Panc1 (cell line): ENCODE data around the gene S100P. TPM values are rescaled to one million over a fixed set of nuclear protein-coding genes. Genes with fewer than 3 reads are reported as not detected.

ENCODE experiments used
- ATAC-seq: fragments of 200-7000 bp; cut with Tn5 transposase; 2 replicates; pipeline ENCODE4 v1.9.1; 2020; ENCODE audit warnings: mild to moderate bottlenecking, moderate library complexity
- BruUV-seq: library from RNA; stranded (reverse); fragments of 400-500 nt; replicated peaks from 2 replicates; lab custom pipeline; 2021; lab: Mats Ljungman, UMichigan
- CTCF ChIA-PET: fragments of 300-600 bp; sonication (Branson Sonifier 250); formaldehyde crosslinking; loops from one replicate; lab custom pipeline; 2022; ENCODE audit warnings: antibody characterized with exemption; lab: Charles Lee
- POLR2A ChIA-PET: fragments of 300-600 bp; sonication (Branson Sonifier 250); formaldehyde crosslinking; loops from one replicate; lab custom pipeline; 2022; ENCODE audit warnings: antibody characterized with exemption; lab: Charles Lee
- DNase-seq: peaks from one replicate; pipeline ENCODE4 v3.0.0-alpha.2; 2010; ENCODE audit warnings: low read depth, low spot score
- H3K27ac ChIP-seq: 2 replicates; pipeline ENCODE4 v1.5.1; 2011; ENCODE audit warnings: mild to moderate bottlenecking, low read length, inconsistent platforms
- H3K27me3 ChIP-seq: fragments of 200-500 bp; sonication (Bioruptor generic); 2 replicates; pipeline ENCODE4 v1.6.0; 2014; ENCODE audit warnings: low read length, inconsistent platforms; ENCODE audit not compliant: control insufficient read depth, insufficient read depth
- H3K36me3 ChIP-seq: fragments of 200-500 bp; sonication (Bioruptor generic); 2 replicates; pipeline ENCODE4 v1.5.1; 2014; ENCODE audit warnings: inconsistent platforms, mild to moderate bottlenecking, low read length, moderate library complexity; ENCODE audit not compliant: control insufficient read depth, insufficient read depth
- H3K4me1 ChIP-seq: 2 replicates; pipeline ENCODE4 v1.5.1; 2011; ENCODE audit warnings: inconsistent platforms, mild to moderate bottlenecking, low read length, moderate library complexity; ENCODE audit not compliant: control insufficient read depth, insufficient read depth
- H3K4me3 ChIP-seq, 2 experiments: 2 replicates each; pipeline ENCODE4 v1.5.1; 2011 to 2012; ENCODE audit warnings: low read depth in 2 of 2, low read length in 2 of 2, mild to moderate bottlenecking in 2 of 2, inconsistent platforms in 1 of 2, moderate library complexity in 1 of 2
- H3K9me3 ChIP-seq: fragments of 200-500 bp; sonication (Bioruptor generic); 2 replicates; pipeline ENCODE4 v1.5.1; 2014; ENCODE audit warnings: low read depth, mild to moderate bottlenecking, inconsistent platforms, low read length, moderate library complexity; ENCODE audit not compliant: control insufficient read depth, insufficient read depth
- POLR2AphosphoS5 ChIP-seq: IDR thresholded peaks from 2 replicates; pipeline ENCODE4 v1.6.1; 2012; ENCODE audit warnings: mild to moderate bottlenecking, low read depth, low read length, moderate library complexity
- SIN3A ChIP-seq: IDR thresholded peaks from 2 replicates; pipeline ENCODE4 v1.6.1; 2012; ENCODE audit warnings: low read depth, mild to moderate bottlenecking, low read length, moderate library complexity, borderline replicate concordance; ENCODE audit not compliant: insufficient read depth
- TCF7L2 ChIP-seq: IDR thresholded peaks from 2 replicates; pipeline ENCODE4 v1.6.1; 2011; ENCODE audit warnings: mild to moderate bottlenecking, low read depth, low read length, inconsistent platforms
- in situ Hi-C: cut with HindIII; loops from 2 replicates; pipeline ENCODE4 v1.10.0; 2016; ENCODE audit warnings: low sequenced_read_pairs, low pct_unique_long_range_greater_than_20kb
- intact Hi-C: fragments of 100-400 bp; cut with micrococcal nuclease; formaldehyde crosslinking; loops from one replicate; pipeline ENCODE4 v1.10.0; 2022; ENCODE audit not compliant: unreplicated experiment
- total RNA-seq: library from RNA; stranded (reverse); gene quantifications from one replicate; pipeline ENCODE4 v1.2.1, GENCODE V29; 2021; ENCODE audit not compliant: unreplicated experiment
- TF ChIP-seq, protein P1 (sequence below): fragments of 450-650 bp; IDR thresholded peaks from 2 replicates; pipeline ENCODE4 v1.5.1; 2017; ENCODE audit warnings: mild to moderate bottlenecking
- TF ChIP-seq, protein P2 (sequence below), 2 experiments: IDR thresholded peaks; 2 replicates each; pipeline ENCODE4 v1.6.1; 2011 to 2012; ENCODE audit warnings: low read depth in 2 of 2, control low read depth in 1 of 2, low read length in 1 of 2, mild to moderate bottlenecking in 1 of 2, moderate library complexity in 1 of 2; ENCODE audit not compliant: insufficient read depth in 1 of 2

The S100P gene
- total RNA-seq, 1 experiment from 2014 or later, result 2.3 TPM

DNA sequence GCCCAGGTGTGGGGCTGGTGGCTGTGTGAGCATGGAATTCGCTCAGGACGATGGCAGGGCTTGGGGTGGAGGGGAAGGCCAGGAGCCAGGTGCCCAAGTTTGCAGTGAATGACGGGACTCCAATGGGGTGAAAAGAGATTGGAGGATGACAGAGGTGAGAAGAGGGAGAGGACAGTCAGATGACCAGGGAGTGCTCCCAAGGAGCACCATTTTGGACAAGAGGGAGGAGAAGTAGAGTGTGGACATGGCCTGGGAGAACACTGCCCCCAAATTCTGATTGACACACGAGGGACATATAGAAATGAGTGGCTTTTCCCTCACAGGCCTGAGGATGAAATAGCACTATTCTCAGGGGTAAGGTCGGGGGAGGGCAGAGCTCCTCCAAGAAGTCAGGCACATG lies 46.5 kb upstream of the S100P start:
- intact Hi-C loops (no loop called here), in situ Hi-C loops (no loop called here)
- Histone ChIP-seq H3K4me1 (peaks cover 6% of the 10 kb centered on the region), H3K36me3 (peaks cover 6% of the 10 kb centered on the region; the same call in 1 of the 2 replicates), H3K4me3 (no peak overlapping the region), H3K27ac (no peak overlapping the region), H3K9me3 (no peaks in the 10 kb centered on the region), H3K27me3 (no peaks in the 10 kb centered on the region)
- ChIA-PET POLR2A (no interaction called here), CTCF (no interaction called here)
- TF ChIP-seq SIN3A (no peak), TCF7L2 (no peak), POLR2AphosphoS5 (no peak)
- TF ChIP-seq, protein P1, sequence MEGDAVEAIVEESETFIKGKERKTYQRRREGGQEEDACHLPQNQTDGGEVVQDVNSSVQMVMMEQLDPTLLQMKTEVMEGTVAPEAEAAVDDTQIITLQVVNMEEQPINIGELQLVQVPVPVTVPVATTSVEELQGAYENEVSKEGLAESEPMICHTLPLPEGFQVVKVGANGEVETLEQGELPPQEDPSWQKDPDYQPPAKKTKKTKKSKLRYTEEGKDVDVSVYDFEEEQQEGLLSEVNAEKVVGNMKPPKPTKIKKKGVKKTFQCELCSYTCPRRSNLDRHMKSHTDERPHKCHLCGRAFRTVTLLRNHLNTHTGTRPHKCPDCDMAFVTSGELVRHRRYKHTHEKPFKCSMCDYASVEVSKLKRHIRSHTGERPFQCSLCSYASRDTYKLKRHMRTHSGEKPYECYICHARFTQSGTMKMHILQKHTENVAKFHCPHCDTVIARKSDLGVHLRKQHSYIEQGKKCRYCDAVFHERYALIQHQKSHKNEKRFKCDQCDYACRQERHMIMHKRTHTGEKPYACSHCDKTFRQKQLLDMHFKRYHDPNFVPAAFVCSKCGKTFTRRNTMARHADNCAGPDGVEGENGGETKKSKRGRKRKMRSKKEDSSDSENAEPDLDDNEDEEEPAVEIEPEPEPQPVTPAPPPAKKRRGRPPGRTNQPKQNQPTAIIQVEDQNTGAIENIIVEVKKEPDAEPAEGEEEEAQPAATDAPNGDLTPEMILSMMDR, result no peak
- TF ChIP-seq, protein P2, sequence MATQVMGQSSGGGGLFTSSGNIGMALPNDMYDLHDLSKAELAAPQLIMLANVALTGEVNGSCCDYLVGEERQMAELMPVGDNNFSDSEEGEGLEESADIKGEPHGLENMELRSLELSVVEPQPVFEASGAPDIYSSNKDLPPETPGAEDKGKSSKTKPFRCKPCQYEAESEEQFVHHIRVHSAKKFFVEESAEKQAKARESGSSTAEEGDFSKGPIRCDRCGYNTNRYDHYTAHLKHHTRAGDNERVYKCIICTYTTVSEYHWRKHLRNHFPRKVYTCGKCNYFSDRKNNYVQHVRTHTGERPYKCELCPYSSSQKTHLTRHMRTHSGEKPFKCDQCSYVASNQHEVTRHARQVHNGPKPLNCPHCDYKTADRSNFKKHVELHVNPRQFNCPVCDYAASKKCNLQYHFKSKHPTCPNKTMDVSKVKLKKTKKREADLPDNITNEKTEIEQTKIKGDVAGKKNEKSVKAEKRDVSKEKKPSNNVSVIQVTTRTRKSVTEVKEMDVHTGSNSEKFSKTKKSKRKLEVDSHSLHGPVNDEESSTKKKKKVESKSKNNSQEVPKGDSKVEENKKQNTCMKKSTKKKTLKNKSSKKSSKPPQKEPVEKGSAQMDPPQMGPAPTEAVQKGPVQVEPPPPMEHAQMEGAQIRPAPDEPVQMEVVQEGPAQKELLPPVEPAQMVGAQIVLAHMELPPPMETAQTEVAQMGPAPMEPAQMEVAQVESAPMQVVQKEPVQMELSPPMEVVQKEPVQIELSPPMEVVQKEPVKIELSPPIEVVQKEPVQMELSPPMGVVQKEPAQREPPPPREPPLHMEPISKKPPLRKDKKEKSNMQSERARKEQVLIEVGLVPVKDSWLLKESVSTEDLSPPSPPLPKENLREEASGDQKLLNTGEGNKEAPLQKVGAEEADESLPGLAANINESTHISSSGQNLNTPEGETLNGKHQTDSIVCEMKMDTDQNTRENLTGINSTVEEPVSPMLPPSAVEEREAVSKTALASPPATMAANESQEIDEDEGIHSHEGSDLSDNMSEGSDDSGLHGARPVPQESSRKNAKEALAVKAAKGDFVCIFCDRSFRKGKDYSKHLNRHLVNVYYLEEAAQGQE (IDR thresholded peaks at IDR 0.05; ENCODE audit: insufficient read depth in 1 of 2, low read depth in 2 of 2, low read length in 1 of 2), result no peak
- ATAC-seq, result no peak
- DNase-seq, result no peak
- BruUV-seq, result no TSS peak

DNA sequence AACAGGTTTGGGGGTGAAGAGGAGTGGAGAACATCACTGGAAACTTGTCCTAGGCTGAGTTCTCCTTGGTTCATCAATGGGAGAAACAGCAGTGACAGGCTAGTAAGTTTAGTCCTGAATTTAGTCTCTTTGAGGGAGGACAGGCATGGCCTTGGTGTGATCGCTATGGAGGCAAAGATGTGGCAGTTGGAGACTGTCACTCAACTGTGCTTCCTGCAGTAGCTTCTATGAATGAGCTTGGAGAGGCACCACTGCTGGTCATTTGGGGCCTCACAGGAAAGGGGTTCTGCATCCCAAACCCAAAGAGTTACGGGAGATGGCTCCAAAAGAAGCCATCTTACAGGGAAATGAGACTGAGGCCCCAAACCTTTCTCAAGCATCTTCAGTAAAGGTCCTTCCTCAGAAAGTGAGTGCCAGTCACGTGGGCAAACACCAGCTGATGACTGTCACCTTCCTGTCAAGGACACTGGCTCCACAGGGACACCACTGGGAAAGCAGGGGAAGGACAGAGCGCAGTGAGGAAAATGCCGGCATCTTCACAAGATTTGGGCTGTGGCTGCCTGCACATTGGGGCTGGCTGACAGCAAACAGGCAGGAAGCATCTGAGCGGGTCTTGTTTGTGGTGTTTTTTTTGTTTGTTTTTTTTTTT lies 46.0 kb upstream of the S100P start:
- TF ChIP-seq, protein P2 (IDR thresholded peaks at IDR 0.05; ENCODE audit: insufficient read depth in 1 of 2, low read depth in 2 of 2, low read length in 1 of 2), result no peak
- TF ChIP-seq, protein P1, result no peak
- TF ChIP-seq TCF7L2, result no peak
- no peak for TF ChIP-seq SIN3A
- no peak for TF ChIP-seq POLR2AphosphoS5
- DNase-seq (no peak), ATAC-seq (no peak)
- intact Hi-C loops, result no loop called here
- H3K27ac ChIP-seq, result no peak overlapping the region
- no peak overlapping the region for H3K4me3 ChIP-seq
- POLR2A ChIA-PET, result no interaction called here
- H3K36me3 ChIP-seq, result peaks cover under 1% of the 10 kb centered on the region; the same call in 1 of the 2 replicates
- no peaks in the 10 kb centered on the region for H3K27me3 ChIP-seq
- CTCF ChIA-PET, result interaction anchor here (0.6 kb wide), 1 partner anchor 20 kb away, joined by 6 read pairs; no protein-coding TSS in a partner anchor
- in situ Hi-C loops, result no loop called here
- H3K9me3 ChIP-seq, result no peaks in the 10 kb centered on the region
- H3K4me1 ChIP-seq, result peaks cover under 1% of the 10 kb centered on the region
- no TSS peak for BruUV-seq
